Measurements from ENCODE around the gene ID2.

Gene ID2

DNA sequence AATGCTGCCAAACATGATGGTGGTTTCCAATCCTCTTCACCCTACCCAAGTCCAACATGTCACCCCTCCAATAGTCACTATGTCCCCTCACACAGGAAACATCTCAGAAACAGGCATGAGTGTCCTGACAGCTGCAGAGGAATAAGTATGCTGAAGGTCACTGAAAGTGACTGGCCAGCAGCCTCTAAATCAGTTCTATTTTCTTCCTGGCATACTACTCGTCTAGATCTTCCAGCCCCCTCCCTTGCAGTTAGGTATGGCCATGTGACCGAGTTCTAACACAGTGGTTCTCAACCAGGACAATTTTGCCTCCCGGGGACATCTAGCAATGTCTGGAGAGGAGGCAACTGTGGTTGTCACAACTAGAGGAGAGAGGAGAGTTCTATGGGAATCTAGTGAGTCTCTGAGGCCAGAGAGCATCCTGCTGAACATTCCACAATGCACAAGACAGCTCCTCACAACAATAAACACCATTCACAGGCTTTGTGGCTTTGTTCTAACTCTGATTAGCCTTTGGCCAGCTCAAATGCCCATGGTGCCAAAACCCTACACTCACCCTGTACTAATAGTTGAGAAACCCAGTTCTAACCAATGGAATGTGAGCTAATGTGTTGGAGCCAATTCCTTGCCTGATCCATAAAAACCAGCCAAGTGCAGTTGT lies 12.6 kb upstream of the ID2 start:
- Mint-ChIP-seq H3K4me1 (peaks cover 19% of the 10 kb centered on the region), H3K27ac (no peak overlapping the region), H3K36me3 (ENCODE audit: low read depth) (peaks cover 18% of the 10 kb centered on the region), H3K4me3 (no peak overlapping the region), H3K9me3 (peaks cover 18% of the 10 kb centered on the region), H3K27me3 (ENCODE audit: low read depth, poor library complexity) (no peaks in the 10 kb centered on the region)
- TF ChIP-seq, protein P1, sequence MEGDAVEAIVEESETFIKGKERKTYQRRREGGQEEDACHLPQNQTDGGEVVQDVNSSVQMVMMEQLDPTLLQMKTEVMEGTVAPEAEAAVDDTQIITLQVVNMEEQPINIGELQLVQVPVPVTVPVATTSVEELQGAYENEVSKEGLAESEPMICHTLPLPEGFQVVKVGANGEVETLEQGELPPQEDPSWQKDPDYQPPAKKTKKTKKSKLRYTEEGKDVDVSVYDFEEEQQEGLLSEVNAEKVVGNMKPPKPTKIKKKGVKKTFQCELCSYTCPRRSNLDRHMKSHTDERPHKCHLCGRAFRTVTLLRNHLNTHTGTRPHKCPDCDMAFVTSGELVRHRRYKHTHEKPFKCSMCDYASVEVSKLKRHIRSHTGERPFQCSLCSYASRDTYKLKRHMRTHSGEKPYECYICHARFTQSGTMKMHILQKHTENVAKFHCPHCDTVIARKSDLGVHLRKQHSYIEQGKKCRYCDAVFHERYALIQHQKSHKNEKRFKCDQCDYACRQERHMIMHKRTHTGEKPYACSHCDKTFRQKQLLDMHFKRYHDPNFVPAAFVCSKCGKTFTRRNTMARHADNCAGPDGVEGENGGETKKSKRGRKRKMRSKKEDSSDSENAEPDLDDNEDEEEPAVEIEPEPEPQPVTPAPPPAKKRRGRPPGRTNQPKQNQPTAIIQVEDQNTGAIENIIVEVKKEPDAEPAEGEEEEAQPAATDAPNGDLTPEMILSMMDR (IDR thresholded peaks at IDR 0.05): no peak
- no peak for DNase-seq

DNA sequence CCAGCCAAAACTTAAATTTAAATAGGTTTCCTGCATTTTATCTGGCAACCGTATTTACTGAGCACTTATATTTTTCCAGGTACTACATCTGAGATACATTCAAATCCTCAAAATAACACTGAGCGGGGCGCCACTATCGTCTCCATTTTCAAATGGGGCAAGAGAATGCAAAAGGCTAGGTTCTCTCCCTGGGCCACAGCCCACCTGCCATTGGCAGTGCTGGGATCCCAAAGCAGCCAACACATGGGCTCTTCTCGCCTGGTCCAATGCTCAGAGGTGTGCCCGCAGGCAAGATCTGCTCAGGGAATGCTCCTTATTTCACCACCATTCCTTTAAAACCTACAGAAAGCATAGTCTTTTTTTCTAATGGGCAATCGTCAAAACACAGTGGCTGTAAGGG lies 11.3 kb upstream of the ID2 start:
- no peaks in the 10 kb centered on the region for H3K27me3 Mint-ChIP-seq (ENCODE audit: low read depth, poor library complexity)
- DNase-seq: no peak
- H3K27ac Mint-ChIP-seq: no peak overlapping the region
- no peak overlapping the region for H3K4me3 Mint-ChIP-seq
- peaks cover 20% of the 10 kb centered on the region for H3K4me1 Mint-ChIP-seq
- peaks cover 28% of the 10 kb centered on the region for H3K9me3 Mint-ChIP-seq
- TF ChIP-seq, protein P1 (IDR thresholded peaks at IDR 0.05): no peak
- H3K36me3 Mint-ChIP-seq (ENCODE audit: low read depth): peaks cover 24% of the 10 kb centered on the region

DNA sequence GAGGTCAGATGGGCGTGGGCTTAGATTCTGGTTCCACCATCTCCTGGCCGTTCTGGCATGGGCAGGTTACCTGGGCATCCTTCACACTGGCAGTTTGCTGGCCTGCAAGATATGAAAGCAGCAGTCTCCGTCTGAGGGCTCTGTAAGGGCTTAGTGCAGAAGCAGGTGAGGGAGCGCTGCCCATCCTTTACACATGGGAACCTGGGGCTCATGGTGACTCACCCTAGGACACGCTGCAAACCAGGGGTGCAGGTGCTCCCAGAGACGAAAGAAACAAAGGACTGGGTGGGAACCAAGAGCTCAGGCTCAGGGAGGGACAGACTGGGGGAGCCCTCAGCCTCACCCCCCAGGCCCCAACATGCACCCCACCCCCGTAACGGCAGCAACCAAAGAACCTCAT lies 10.7 kb upstream of the ID2 start:
- Mint-ChIP-seq H3K27ac (no peak overlapping the region), H3K4me3 (no peak overlapping the region), H3K9me3 (peaks cover 34% of the 10 kb centered on the region), H3K36me3 (ENCODE audit: low read depth) (peaks cover 24% of the 10 kb centered on the region), H3K27me3 (ENCODE audit: low read depth, poor library complexity) (no peaks in the 10 kb centered on the region), H3K4me1 (peaks cover 25% of the 10 kb centered on the region)
- no peak for DNase-seq
- TF ChIP-seq, protein P1 (IDR thresholded peaks at IDR 0.05): no peak

DNA sequence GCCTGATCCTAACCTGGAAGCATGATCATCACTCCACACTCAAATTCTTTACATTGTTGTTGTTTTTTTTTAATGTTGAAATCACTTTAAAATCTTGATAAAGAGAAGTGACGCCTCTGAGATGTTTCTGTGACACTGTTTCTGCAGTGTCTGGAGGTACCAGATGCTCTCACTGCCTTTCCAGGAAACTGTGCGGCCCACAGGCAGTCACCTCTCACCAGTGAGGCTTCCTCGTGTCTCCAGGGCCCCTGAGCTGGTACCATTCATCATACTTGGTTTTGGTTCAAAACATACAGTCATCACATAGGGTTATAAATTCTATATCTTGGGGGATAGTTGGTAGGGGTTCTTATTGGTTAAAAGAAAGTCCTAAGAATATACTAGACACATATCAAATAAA lies 10.1 kb upstream of the ID2 start:
- Mint-ChIP-seq H3K4me1 (peaks cover 27% of the 10 kb centered on the region), H3K27me3 (ENCODE audit: low read depth, poor library complexity) (no peaks in the 10 kb centered on the region), H3K27ac (no peak overlapping the region), H3K9me3 (peaks cover 35% of the 10 kb centered on the region), H3K4me3 (no peak overlapping the region), H3K36me3 (ENCODE audit: low read depth) (peaks cover 24% of the 10 kb centered on the region)
- TF ChIP-seq, protein P1 (IDR thresholded peaks at IDR 0.05): no peak
- no peak for DNase-seq

DNA sequence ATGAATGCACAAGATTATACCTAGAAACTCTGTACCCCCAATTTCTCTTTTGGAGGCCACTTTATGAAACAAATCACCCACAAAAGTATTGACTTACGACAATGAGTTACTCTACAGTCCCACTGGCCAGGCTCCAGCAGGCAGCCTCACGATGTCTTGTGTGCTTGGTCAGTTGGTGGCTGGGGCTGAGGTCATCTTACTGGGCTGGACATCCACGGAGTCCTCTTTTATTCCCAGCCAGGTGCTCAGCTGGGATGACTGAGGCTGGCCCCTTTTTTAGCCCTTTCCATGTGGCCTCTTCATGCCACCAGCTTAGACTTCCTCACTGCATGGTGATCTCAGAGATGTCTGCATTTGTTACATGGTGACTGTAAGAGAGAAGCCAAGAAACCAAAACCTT lies 8.9 kb upstream of the ID2 start:
- Mint-ChIP-seq H3K4me3 (no peak overlapping the region), H3K27me3 (ENCODE audit: low read depth, poor library complexity) (no peaks in the 10 kb centered on the region), H3K27ac (no peak overlapping the region), H3K36me3 (ENCODE audit: low read depth) (peaks cover 24% of the 10 kb centered on the region), H3K4me1 (peaks cover 38% of the 10 kb centered on the region), H3K9me3 (peaks cover 39% of the 10 kb centered on the region)
- no peak for DNase-seq
- TF ChIP-seq, protein P1 (IDR thresholded peaks at IDR 0.05): no peak

DNA sequence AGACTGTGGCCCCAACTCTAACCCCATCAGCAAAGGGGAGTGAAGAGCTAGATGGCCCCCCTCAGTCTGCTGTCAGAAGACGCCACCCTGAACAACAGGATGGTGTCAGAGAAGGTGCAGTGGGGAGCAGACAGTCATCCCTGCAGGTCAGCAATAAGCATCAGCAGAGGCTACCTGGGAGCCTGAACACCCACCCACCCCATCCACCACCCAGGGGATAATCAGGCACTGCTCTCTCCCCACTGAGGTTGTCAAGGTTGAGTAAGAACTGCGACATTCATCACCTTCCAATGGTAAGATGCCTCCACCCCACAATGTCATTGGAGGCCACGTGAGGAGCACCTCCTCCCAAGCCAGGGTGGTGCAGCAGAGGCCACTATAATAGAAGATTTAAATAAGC lies 8.5 kb upstream of the ID2 start:
- TF ChIP-seq, protein P1 (IDR thresholded peaks at IDR 0.05): no peak
- DNase-seq: no peak
- peaks cover 39% of the 10 kb centered on the region for H3K9me3 Mint-ChIP-seq
- peaks cover 24% of the 10 kb centered on the region for H3K36me3 Mint-ChIP-seq (ENCODE audit: low read depth)
- H3K4me3 Mint-ChIP-seq: no peak overlapping the region
- H3K27ac Mint-ChIP-seq: no peak overlapping the region
- no peaks in the 10 kb centered on the region for H3K27me3 Mint-ChIP-seq (ENCODE audit: low read depth, poor library complexity)
- peaks cover 42% of the 10 kb centered on the region for H3K4me1 Mint-ChIP-seq
